ENCODE data around the gene SYNE1.
"Not testable (repeated sequence)": the region's sequence is repeated elsewhere in the genome, so short reads cannot be mapped to it uniquely, and the experiment has no call there.

SYNE1 gene

GRCh38 chr6:152637296-152638047 is at the start of gene SYNE1:
Gene SYNE1, minus strand, starts transcription at chr6:152637362. Its CDS starts 9,031 bp downstream, at chr6:152628331.
- DNase-seq (ENCODE audit: low spot score) = no peak

DNA sequence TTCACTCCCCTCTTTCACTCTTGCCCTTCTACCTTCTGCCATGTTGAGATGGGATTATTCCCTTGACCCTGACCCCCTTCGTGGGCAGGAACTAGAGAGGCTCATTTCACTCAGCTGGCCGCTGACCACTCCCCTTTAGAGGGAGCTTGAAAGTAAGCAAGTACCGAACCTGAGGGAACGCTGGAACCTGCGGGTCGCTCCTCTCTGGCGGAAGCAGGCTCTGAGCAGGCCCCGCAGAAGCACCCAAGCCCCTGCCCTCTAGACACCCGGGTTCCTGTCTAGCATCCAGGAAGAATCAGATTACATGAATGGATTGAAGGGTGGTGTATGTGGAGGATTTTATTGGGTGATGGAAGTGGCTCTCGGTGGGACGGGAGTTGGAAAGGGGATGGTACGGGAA is 48.7 kb upstream of the SYNE1 start:
- no peak for DNase-seq (ENCODE audit: low spot score)

DNA sequence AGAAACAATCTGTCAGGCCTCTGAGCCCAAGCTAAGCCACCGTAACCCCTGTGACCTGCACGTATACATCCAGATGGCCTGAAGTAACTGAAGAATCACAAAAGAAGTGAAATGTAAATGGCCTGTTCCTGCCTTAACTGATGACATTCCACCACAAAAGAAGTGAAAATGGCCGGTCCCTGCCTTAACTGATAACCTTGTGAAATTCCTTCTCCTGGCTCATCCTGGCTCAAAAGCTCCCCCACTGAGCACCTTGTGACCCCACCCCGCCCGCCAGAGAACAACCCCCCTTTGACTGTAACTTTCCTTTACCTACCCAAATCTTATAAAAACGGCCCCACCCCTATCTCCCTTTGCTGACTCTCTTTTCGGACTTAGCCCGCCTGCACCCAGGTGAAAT is 45.8 kb upstream of the SYNE1 start:
- DNase-seq (ENCODE audit: low spot score) = not testable (repeated sequence)

DNA sequence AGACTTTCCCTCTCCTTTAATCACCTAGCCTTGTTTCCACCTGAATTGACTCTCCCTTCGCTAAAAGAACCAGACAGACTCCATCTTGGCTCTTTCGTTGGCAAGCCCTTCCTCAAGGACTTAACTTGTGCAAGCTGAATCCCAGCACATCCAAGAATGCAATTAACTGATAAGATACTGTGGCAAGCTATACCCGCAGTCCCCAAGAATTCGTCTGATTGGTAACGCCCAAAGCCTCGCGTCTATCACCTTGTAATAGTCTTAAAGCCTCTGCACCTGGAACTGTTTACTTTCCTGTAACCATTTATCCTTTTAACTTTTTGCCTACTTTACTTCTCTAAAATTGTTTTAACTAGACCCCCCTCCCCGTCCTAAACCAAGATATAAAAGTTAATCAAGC is 45.0 kb upstream of the SYNE1 start:
- no peak for DNase-seq (ENCODE audit: low spot score)

DNA sequence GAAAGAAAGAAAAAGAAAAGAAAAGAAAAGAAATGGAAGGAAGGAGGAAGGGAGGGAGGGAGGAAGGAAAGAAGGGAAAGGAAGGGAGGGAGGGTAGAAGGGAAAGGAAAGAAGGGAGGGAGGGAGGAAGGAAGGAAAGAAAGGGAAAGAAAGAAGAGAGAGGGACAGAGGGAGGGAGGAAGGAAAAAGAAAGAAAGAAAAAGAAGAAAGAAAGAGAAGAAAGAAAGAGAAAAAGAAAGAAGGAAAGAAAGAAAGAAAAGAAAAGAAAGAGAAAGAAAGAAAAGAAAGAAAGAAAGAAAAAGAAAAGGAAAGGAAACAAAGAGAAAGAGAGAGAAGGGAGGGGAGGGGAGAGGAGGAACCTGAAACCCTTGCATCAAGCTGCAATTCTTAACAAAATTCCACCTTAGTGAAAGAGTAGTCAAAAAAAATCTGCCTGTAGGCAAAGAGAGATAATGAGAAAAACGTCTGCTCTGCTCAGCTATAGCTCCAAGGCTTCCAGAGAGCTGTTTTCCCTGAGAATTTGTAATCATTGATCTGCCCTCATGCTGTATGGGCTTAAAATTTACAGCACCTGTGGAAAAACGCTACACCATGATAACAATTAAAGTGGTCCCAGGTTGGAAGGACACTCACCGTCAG is 43.8 kb upstream of the SYNE1 start:
- DNase-seq (ENCODE audit: low spot score) = no peak

GRCh38 chr6:152680151-152680550 is 43.0 kb upstream of the SYNE1 start:
- no peak for DNase-seq (ENCODE audit: low spot score)

- no peak for DNase-seq (ENCODE audit: low spot score)
Measured at GRCh38 chr6:152673236-152673635, 36.1 kb upstream of the SYNE1 start.

- DNase-seq (ENCODE audit: low spot score) = no peak
Measured at GRCh38 chr6:152671171-152671570, 34.0 kb upstream of the SYNE1 start.

DNA sequence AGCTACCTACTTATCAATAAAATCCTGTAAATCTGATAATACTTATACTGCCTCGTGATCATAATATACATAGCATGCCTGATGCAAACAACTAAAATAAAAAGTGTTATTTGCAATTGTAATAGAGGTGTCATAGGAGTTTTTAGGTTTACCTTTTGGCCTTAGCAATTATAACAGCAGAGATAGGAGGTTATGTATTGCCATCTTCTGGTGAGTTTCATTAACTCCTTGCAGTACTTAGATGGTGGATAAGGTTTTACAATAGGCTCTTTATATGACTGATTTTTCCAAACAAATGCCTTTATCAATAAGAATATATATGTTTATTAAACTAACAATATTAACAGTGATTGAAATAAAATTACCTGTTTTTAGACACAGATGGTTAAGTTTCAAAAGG is 32.7 kb upstream of the SYNE1 start:
- no peak for DNase-seq (ENCODE audit: low spot score)

DNA sequence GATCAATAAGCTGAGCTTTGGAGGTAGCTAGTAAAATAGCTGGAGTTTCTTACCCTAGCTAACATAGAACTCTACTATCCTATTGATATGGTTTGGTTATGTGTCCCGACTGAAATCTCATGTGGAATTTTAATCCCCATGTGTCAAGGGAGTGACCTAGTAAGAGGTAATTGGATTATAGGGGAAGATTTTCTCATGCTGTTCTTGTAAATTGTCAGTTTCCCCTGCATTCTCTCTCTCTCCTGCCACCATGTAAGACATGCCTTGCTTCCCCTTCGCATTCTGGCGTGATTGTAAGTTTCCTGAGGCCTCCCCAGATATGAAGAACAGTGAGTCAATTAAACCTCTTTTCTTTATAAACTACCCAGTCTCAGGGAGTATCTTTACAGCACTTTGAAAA is 24.6 kb upstream of the SYNE1 start:
- no peak for DNase-seq (ENCODE audit: low spot score)

DNA sequence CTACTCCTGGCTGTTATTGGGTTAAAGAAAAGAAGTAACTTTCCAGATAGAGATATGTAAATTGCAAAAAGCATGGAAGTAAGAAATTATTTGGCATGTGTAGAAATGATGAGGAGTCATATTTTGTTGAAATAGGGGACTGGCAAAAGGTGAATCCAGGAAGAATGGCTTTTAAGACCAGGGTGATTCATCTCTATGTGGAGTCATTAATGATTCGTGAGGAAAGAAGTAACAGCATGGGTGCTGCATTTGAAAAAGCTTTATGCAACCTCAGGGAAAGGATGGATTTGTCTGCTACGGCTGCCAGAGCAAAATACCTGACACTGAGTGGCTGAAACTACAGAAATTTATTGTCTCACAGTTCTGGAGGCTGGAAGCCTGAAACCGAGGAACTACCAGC is 14.8 kb upstream of the SYNE1 start:
- DNase-seq (ENCODE audit: low spot score) = no peak

DNA sequence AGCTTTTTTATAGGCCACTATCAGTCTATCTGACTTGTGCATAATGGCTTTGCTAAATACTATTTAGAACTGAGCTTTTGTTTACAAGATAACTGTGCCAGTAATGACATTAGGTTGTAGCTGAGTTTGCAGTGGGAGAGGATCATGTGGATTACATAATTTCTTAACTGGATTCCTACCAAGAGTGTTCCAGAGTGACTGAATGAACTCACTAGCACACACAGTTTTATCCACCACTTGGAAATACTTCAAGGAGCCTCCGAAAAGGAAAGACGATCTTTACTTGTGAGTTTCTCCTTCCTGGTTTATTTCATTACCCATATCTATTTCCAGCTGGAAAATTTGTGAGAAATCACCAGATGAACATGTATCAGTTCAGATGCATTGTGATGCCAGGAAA is 10.9 kb upstream of the SYNE1 start:
- DNase-seq (ENCODE audit: low spot score) = no peak

- DNase-seq (ENCODE audit: low spot score) = not testable (repeated sequence)
Measured at GRCh38 chr6:152646732-152647131, 9.6 kb upstream of the SYNE1 start.

GRCh38 chr6:152642578-152643375 is 5.6 kb upstream of the SYNE1 start:
- DNase-seq (ENCODE audit: low spot score) = peak; percentile 30

- DNase-seq (ENCODE audit: low spot score) = peak; percentile 56
Measured at GRCh38 chr6:152636609-152637295, 410 bp downstream of the SYNE1 start.

- peak; percentile 61 for DNase-seq (ENCODE audit: low spot score)
Measured at GRCh38 chr6:152636021-152636608, 1.0 kb downstream of the SYNE1 start.

DNA sequence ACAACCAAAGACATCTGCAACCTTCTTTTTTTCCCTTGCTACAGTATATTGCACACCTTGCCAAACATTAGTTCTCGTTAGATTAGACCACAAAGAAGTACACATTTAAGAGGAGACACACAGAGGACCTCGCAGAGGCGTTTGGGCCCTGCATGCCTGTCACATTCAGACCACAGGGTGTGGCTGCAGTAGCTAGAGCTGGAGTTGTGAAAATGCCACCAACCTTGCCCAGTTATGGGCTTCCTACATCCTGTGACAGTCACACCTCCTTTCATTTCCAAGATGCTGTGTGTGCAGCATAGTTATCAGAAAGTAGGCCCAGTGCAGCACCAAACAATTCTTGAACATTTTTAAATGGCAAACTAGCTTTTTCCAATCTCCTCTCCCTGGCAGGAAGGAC is 2.4 kb downstream of the SYNE1 start:
- DNase-seq (ENCODE audit: low spot score) = no peak

GRCh38 chr6:152632121-152632782 is 4.9 kb downstream of the SYNE1 start:
- DNase-seq (ENCODE audit: low spot score) = no peak

DNA sequence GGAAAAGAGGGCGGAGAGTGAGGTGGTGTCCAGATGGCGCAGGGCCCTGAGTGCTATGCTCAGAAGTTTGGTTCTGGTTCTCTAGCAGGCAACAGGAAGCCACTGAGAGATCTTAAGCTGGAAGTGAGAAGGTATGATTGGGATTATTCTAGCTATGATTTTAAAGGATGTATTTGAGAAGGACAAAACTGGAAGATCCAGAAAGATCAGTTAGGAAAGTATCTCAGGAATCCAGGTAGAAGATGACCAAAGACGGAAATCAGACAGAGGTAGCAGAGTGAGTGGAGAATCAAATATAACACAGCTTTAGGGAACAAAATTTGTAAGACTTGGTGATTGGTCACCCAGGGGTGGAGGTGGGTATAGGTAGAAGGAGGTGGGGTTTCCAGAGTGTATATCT is 5.8 kb downstream of the SYNE1 start:
- DNase-seq (ENCODE audit: low spot score) = no peak

DNA sequence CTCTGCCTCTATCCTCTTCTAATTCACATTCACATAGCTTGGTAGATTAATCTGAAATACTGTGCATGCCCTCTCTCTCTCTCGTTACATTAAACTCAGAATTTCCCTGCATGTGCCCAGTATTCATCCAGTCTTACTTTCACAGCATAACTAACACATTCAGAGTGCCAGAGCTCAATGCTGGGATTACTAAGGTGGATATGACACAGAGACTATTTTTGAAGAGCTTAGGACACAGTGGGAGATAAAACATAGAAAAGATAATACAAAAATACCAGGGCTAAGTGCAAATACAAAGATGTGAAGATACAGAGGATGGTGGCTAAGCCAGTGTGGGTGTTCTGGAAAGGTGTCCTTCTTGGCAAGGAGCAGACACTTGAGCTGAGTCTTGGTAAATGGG is 6.3 kb downstream of the SYNE1 start:
- DNase-seq (ENCODE audit: low spot score) = no peak

DNA sequence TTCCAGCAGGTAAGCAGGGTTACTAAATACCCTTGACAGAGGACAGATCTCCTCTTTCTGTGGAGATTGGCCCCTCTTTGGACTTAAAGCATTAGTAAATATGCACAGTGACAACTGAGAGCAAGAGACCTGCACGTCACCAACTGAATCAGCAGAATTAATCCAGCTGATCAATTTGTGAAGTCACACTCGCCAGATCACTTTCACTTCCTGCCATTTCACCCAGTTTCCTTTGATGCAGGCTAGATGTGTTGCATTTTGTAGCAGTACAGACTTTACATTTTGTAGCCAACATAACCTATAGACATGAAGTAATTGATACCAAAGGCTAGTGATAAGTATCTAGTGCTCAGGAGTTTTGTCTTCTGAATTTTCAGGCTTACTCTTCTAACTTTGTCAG is 11.9 kb downstream of the SYNE1 start:
- no peak for DNase-seq (ENCODE audit: low spot score)
